HK-2 (cell line): ENCODE results near the gene CLIC1.

Experiments used
- DNase-seq: peaks from one replicate; pipeline ENCODE4 v3.0.0-alpha.2; 2018; ENCODE audit not compliant: unreplicated experiment

Gene CLIC1

DNA sequence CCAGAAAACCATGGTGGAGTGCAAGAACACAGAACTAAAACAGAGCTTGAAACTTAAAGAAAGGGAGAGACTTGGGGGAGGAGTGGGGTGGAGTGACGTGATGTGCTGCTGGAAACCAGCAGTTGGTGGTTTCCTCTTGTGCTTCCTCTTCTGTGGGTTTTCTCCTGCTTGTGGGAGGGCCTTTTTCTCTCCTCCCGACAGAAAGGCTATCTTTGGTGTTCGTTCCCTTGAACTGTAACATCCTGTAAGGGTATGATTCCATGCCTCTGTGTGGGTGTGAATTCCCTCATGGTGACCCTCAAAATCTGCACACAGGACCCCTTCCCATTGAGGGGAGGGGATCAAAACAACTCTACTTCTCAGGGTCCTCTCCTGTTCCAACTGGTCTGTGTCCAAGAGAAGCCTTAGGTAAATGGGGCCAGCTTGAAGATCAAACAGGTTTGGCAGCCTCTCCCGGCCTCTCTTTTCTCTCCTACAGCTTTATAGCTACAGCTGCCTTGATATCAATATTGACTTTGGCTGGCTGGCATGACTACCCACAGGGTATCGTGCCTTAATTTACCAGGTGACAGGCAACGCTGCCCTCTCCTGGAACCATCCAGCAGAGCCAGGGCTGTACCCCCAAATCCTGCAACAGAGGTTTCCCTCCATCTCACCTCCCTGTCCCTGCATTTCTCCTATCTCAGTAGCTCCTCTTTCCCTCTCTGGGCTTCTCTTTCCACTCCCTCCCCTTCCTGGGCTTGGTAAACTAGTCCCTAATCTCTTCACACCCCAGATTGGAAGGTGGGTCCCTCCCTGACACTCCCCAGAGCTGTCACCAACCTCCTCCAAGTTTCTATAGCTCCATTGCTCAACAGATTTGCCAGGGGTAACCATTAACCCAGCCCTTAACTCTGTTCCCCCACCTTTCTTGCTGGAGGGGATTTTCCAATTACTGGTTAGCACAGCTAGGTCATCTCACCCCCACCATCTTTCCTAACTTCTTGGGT is 2.0 kb upstream of the CLIC1 start:
- DNase-seq: peak; percentile 64

DNA sequence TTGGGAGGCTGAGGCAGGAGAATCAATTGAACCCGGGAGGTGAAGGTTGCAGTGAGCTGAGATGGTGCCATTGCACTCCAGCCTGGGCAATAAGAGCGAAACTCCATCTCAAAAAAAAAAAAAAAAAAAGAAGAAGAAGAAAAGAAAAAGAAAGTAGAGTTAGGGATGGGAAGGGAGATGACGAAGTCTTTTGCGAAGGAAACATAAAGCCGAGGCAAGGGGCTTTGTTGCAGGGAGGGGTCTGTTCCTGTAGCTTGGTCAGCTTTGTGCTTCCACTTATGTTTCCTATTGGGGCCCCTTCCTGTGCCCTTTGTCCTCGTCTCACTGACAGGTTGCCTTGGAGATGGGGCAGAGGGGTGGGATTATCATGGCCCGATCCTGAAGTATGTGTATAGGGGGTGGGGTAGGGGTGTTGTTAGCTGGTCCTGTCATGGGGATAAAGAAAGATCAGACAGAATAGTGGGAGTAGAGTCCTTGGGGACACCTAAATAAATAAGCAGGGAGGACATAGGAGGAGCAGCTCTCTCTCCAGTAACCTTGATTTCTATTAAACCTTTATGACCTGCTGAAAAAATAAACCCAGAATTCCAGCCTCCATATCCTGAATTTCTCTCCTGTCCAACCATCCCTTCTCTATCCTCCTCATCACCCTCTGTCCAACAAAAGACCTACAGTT is 1.1 kb upstream of the CLIC1 start:
- peak; percentile 34 for DNase-seq

DNA sequence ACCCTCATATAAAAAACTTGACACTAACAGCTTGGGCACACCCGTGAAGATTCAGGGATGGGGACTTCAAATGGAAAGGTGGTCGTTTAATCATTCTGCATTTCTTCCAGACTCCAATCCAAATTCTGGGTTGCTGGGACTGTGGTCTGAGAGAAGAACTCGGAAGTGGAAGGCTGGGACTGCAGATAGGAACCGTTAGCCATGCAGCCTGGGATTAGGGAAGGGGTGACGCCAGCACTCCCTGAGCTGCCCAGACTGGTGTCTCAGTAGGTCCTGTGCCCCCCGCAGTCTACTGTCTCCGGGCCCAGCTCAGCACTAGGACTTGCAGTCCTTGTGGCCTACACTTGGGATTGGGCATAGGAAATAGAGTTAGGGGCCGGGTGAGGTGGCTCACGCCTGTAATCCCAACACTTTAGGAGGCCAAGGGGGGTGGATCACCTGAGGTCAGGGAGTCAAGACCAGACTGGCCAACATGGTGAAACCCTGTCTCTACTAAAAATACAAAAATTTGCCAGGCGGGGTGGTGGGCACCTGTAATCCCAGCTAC is 511 bp upstream of the CLIC1 start:
- DNase-seq: no peak

DNA sequence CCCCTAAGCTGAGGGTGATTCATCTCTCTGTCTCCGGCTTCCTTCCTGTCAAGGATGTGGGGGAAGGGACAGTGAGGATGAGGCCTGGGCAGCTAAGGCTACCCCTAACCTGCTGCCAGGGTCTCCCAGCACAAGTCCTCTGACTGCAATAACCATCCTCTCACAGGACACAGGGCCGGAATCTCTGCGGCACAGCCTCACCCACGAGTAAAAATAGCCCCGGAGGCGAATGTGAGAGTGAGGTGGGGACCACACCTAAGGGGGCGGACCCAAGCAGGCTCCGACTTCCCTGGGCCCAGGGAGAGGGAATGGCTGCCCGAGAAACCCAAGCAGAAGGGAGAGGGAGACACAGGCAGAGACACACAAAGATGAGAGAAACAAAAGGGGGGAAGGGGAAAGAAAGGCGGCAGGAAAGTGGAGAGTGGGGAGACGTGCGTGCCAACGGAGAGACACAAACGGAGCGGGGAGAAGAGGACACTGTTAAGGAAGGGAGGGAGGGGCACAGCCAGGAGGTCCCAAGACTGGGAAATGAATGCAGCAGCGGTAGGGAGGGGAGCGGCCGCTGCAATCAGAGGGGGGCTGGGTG is 1.4 kb downstream of the CLIC1 start:
- peak; percentile 76 for DNase-seq

DNA sequence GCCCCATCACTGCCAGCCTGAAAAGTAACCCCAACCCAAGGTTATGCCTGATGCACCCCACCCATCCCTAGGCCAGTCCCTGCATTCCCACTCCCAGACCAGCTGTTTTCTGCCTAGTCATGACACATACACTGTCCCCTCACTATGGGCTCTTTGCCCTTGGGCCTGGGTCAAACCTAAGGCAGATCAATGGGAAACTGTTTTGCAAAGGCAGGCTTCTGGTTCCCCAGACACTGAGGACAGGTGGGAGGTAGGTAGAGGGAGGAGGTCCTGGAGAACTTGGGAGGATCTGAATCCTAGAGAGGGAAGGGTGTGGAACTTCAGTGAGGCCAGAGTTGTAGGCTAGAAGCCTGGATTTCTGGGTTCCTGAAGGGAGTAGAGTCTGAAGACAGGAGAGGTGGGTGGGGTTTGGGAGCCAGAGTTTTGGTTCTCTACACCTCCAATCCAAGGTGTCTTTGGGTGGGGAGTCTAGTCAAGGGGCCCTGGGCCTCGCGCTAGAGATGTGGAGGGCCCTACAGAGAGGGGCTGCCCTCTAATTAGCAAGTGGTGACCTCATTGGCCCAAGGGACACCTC is 2.0 kb downstream of the CLIC1 start:
- no peak for DNase-seq

DNA sequence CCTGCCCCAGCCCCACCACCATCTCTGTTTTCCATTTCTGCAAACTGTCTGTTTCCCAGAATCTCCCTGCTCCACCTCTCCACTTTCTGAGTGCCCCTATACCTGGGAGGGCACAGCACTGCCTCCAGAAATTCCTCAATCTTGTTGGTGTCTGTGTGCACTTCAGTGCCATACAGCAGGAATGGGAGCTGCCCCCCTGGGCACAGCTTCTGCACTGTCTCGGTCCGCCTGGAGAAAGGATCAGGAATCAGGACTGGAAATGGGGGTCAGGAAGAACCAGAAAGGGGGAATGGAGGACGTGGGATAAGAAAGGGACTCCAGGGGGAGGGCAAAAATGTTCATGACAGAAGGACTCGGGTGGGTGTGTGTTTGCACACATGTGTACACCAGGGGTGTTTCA is 2.6 kb downstream of the CLIC1 start:
- DNase-seq: no peak

DNA sequence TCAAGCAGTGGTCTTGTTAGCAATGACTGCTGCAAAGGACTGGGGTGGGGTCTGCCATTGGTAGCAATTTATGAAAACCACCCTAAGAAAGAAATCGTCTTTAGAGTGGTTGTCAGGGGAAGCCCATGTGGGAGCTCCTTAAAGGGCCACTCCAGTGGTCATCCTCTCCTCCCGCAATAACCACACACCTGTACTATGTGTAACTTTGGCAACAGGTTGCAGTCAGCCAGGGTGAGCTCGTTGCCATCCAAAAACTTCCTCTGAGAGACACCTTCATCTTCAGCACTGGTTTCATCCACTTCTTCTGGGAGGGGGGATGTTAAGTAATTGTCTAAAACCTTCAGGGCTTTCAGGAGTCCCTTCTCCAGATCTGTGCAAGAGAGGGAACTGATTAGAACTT is 4.3 kb downstream of the CLIC1 start:
- DNase-seq: no peak

DNA sequence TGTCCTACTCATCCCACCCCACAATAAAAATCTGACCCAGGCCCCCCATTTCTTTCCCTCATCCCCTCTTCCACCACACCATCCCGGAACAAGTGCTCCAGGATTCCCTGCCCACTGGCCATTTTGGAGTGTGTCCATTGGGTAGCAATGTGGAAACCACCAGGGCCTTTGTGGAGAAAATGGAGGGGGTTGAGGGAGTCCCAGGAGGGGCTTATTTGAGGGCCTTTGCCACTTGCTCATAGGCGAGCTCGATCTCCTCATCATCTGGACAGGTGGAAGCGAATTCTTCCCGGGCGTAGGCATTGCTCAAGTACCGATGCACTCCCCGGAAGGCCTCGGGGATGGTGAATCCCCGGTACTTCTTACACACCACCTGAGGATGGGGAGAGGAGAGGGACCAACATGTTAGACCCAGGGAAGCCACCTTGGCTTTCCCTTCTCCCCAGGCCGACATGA is 5.7 kb downstream of the CLIC1 start:
- DNase-seq: no peak

DNA sequence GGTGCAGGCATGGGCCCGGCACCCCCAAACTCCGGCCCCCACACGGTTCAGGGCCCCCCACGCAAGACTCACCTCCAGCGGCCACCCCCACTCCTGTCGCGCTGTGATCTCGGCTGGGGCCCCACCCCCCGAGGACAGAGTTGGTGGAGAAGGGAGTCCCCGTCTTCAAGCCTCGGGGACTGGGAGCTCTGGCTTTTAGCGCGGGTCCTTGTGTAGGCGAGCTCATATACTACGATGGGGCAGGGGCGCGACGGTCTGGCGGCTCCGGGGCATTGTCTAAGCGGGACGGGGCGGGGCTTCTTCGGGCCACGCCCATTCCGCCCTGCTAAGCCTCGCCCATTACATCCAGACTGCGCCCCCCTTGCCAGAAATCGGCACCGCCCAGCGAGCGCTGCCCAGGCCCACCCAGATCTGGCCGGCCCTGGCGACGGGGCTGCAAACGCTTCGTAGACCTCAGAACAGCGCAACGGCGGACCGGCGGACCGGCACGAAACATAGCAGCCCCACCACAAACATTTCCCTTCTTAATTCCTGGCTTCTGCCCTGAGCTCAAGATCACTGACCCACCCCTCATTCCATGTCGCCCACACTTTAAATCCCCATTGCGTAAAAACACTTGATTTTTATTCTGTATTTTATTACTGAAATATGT is 6.2 kb downstream of the CLIC1 start:
- DNase-seq: peak; percentile 79

DNA sequence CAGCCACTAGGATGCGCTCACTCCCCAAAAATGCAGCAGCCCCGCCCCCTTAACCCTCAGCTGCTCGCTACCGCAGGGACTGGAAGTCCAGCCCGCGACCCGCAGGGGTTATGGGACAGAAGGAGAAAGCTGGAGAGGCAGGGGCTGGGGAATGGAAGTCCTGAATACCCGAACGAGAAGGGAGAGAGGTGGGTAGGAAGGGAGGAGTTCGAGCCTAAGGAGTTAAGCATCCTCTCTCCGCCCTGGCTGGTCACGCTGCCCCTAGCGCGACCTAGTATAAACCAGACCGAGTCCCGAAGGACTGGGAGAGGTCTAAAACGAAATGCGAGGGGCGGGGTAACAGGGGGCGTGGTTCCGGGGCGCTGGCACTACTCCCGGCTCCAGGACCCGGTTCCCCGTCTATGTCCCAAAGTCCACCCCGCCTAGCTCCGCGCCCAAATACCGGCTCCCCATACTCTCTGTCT is 6.8 kb downstream of the CLIC1 start:
- peak; percentile 87 for DNase-seq

DNA sequence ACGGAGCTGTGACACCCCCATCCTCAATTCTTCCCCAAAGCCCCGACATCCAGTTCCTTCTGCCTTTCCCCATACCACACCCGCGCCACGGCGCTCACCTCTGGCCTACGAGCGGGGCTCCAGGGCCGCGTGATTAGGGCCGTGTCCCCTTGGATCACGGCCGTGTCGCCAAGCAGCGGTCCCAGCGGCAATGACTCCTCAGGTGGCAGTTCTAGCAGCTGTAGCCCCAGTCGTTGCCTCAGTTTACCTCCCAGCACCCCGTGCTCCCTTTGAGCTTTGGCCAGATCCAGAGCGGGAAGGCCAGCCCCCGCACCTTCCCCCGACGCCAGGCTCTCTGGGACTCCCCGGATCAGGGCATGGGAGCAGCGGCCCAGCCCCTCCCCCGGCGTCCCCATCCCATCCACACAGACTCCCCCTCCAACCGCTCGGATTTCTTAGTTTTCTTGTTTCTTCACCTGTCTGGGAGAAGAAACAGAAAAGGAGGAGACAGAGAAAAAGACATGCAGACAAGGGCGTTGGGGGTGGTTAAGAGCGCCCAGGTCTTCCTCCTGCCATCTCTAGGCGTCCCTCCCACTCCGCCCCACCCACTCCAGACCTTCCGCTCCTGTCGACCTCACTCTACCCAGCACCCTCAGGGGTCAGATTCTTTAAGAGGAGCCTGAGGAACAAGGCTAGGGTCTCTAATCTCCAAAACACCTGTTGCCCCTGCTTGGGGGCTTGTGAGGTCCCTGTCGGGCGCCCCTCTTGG is 7.4 kb downstream of the CLIC1 start, which contains the start of gene DDAH2:
DDAH2 (minus strand) TSS at position 533 of the 748 bp plus-strand sequence; CDS start at position 395, 138 bp downstream.
- DNase-seq: no peak

DNA sequence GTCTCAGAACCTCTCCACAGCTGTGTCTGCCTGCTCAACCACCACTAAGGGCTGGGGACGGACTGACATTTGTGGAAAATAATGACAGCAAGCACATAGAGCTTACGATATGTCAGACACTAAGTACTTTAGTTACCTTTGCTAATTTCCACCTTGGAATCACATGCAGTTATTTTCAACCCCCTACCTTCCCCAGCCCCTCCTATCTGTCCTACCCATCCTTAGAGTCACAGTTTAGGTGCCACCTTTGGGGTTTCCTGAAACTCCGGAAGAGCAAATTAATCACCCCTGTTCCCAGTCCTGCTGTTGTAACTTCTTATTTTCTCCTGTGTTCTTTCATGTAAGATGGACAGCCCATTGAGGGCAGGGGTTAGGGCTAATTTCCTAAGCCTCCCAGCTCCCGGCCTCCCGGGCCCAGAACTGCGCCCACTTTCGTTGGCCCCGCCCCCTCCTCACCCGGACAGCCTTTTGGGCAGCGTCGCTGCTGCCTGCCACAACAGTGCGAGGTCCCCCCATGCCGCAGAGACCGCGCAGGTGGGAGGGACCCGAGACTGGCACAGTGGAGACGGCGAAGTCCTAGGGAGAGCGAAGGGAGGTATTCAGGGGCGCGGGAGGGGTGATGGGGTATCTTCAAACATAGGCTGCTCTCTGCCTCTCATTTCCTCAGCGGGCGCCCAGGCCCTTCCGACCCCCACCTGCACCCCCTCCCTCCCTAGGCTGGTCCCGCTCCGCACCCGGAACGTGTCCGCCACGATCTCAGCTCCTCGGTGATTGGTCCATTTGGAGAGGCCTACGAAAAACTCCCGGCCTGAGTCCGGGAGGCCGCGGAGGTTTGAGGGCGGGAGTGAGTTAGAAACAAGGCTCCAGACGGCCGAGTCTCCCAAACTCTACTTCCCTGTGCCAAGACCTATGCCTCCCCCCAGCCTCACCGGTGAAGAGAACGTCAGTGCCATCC is 8.3 kb downstream of the CLIC1 start:
- no peak for DNase-seq

DNA sequence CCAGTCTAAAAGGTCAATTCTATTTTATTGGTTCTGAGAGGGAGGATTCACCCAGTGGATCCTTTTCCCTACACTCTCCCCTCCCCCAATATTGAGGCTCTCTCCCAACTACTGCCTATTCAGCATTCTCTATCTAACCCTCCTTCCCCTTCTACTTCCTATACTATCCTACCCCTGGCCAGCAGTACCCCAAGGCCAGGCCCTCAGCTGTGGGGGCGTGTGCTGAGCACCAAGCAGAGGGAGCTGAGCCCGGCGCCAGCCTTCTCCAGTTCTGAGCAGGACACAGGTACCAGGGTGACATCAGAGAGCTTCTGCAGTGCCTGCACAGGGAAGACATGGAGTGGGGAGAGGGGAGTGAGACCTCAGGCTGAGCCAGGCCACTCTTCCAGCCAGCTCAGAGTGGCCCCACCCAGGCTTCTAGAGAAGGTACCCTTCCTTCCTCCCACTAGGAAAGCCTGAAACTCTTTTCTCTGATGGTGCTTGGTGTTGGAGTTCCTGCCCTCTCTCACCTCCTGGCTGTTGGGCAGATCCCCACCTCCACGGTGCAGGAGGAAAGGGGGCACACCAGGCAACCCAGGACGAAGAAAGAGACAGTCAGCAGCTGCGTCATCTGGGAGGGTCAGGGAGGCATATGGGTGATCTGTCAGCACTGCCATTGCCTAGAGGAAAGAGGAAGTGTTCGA is 9.2 kb downstream of the CLIC1 start:
- no peak for DNase-seq

DNA sequence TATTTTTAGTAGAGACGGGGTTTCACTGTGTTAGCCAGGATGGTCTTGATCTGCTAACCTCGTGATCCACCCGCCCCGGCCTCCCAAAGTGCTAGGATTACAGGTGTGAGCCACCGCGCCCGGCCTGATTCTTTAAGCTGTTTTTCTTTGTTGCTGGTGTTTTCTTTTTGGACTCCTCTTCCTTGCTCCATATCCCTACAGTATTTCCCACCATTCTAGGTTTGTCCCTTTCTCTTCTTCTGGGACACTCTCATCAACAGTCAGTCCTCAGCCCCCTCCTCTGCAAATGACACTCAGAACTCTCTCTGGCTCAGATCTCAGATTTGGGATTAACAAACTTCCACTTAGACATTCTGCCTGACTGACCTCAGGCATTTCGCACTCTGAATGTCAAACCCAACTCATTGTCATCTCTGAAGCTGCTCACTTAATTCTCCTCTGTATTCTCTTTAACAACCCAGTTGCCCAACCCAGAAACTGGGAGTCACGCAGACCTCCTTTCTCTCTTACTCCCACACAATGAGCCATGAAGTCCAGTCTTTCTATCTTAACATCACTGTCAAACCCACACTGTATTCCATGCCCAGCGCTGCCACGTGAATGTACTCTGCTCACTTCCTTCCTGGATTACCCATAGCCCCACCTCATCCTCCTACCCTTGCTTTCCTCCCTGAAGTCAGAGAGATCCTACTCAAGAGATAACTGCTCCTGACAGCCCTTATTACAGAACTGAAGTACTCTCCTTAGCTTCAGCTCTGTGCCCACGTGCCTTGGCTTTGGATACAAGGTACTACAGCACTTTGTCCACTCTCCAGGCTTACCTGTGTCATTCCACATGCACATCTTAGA is 10.6 kb downstream of the CLIC1 start:
- no peak for DNase-seq

DNA sequence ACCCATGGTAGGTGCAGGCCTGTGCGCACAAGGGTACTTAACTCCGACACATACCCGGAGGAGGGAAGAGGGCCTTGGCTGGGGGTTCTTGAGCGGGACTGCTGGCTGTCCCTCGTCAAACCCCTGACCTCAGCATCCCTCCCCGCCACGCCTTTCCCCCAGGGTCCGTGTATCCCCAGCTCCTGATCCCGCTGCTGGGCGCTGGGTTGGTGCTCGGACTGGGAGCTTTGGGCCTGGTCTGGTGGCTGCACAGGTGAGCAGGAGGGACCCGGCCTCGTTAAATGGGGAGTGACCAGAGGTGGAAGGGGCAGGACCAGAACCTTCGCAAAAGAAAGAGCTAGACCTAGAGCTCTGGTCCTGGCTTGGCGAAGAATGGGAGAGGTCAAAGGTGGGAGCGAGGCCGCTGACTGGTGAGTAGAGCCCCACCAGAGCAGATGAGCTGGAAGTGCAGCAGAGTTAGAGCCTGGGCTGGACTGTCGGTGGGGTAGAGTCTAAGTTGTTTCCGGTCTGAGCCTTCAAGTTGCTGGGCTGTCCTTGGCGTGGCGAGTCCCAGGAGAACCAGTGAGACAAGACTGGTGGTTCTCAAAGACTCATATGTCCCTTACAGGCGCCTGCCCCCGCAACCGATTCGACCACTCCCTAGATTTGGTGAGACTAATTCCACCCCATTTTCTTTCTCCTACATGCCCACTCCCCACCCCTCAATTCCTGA is 12.2 kb downstream of the CLIC1 start:
- DNase-seq: no peak

DNA sequence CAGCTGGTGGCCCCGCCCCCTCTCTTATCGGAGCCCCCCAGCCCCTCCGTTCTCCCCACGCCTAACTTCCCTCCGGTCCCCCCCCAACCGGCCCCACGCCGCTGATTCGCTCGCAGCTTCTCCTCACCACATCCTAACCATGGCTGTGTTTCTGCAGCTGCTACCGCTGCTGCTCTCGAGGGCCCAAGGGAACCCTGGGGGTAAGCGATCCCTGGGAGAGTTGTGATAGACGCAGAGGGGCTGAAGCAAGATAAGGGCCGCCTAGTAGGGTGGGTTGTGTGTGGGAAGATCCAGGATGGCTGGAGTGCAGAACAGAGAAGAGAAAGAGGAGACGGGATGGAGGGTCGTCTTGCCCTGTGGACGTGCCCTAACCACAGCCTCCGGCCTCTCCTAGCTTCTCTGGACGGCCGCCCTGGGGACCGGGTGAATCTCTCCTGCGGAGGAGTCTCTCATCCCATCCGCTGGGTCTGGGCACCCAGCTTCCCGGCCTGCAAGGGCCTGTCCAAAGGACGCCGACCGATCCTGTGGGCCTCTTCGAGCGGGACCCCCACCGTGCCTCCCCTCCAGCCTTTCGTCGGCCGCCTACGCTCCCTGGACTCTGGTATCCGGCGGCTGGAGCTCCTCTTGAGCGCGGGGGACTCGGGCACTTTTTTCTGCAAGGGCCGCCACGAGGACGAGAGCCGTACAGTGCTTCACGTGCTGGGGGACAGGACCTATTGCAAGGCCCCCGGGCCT is 12.9 kb downstream of the CLIC1 start, which contains the start of gene MPIG6B:
MPIG6B (plus strand) TSS at position 129 of the 735 bp plus-strand sequence; CDS start at position 140, 11 bp downstream.
- DNase-seq: no peak
